ENCODE results near the gene ILKAP.

ILKAP gene

GRCh38 chr2:238239863-238240756, 36.6 kb upstream of the ILKAP start, which contains the start of gene HES6:
HES6 (minus strand) TSS chr2:238240038; CDS start chr2:238239905, 133 bp downstream.
- DNase-seq (ENCODE audit: extremely low read depth, low read depth), result peak; percentile 44
- peak within 1 kb of the TSS; percentile 48 for H3K4me3 ChIP-seq (replicated peaks; ENCODE audit: low read depth, low read length)
- TF ChIP-seq, protein P1, sequence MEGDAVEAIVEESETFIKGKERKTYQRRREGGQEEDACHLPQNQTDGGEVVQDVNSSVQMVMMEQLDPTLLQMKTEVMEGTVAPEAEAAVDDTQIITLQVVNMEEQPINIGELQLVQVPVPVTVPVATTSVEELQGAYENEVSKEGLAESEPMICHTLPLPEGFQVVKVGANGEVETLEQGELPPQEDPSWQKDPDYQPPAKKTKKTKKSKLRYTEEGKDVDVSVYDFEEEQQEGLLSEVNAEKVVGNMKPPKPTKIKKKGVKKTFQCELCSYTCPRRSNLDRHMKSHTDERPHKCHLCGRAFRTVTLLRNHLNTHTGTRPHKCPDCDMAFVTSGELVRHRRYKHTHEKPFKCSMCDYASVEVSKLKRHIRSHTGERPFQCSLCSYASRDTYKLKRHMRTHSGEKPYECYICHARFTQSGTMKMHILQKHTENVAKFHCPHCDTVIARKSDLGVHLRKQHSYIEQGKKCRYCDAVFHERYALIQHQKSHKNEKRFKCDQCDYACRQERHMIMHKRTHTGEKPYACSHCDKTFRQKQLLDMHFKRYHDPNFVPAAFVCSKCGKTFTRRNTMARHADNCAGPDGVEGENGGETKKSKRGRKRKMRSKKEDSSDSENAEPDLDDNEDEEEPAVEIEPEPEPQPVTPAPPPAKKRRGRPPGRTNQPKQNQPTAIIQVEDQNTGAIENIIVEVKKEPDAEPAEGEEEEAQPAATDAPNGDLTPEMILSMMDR (IDR thresholded peaks at IDR 0.05; ENCODE audit: low read depth, low read length, missing control alignments), result no peak

- H3K4me3 ChIP-seq (replicated peaks; ENCODE audit: low read depth, low read length), result peak overlapping the region; percentile 48
- TF ChIP-seq, protein P1 (IDR thresholded peaks at IDR 0.05; ENCODE audit: low read depth, low read length, missing control alignments), result no peak
- DNase-seq (ENCODE audit: extremely low read depth, low read depth), result no peak
Observed at GRCh38 chr2:238239543-238239862, 36.0 kb upstream of the ILKAP start.

DNA sequence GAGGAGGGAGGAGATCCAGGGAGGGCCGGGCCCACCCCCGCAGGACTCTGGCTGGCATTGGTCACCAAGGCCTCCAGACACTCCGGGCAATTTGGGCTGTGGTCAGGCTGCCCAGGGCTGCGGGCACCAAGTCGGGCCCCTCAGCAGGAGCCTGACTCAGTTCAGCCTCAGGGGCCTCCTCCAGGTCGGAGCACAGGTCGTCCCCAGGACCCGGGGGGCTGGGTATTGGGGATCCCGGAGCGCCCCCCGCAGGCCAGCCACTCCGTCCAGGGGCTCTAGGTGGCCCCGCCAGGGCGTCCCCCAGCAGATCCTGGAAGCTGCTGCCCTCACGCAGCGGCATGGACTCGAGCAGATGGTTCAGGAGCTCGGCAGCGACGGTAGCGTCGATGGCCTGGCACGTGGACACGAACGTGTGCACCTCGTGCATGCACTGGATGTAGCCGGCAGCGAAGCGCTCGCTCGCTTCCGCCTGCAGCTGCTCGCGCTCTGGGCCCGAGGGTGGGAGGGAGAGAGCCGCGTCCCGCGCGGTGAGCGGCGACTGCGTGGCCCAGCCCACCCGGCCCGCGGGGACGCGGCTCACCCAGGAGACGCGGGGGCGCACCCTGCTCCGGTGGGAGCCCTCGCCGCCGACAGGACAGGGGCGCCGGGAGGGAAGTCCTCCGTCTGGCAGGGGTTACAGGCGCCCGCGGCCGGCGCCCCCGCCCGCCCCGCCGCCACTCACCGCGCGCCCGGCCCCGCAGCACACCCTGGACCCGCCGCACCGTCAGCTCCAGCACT, 35.5 kb upstream of the ILKAP start:
- TF ChIP-seq, protein P1 (IDR thresholded peaks at IDR 0.05; ENCODE audit: low read depth, low read length, missing control alignments), result no peak
- H3K4me3 ChIP-seq (replicated peaks; ENCODE audit: low read depth, low read length), result peak overlapping the region; percentile 4; the same call in 1 of the 2 replicates
- DNase-seq (ENCODE audit: extremely low read depth, low read depth), result no peak

DNA sequence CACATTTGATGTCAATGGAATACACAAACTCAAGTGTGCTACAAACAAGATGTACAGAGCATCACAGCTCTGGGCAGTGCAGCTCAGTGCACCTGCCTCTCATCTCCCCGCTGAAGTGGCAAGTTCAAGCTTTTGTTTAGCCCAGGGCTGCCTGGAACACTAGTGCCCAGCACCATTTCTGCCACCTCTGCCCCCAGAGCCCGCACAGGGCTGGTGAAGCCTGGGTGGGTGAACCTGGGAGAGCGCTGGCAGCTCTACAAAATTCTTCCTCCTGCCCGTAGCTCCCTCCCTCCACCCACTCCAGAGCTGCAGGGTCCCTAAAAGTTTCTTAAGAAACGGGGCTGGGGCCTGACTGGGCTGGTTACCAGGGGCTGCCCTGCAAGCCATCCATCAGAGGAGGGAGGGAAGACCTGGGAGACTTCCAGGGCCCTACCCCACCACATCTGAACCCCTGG, 34.8 kb upstream of the ILKAP start:
- DNase-seq (ENCODE audit: extremely low read depth, low read depth), result no peak
- TF ChIP-seq, protein P1 (IDR thresholded peaks at IDR 0.05; ENCODE audit: low read depth, low read length, missing control alignments), result no peak
- H3K4me3 ChIP-seq (replicated peaks; ENCODE audit: low read depth, low read length), result no peak overlapping the region

- no peak overlapping the region for H3K4me3 ChIP-seq (replicated peaks; ENCODE audit: low read depth, low read length)
- DNase-seq (ENCODE audit: extremely low read depth, low read depth), result no peak
- TF ChIP-seq, protein P1 (IDR thresholded peaks at IDR 0.05; ENCODE audit: low read depth, low read length, missing control alignments), result no peak
Observed at GRCh38 chr2:238237431-238238135, 34.1 kb upstream of the ILKAP start.

GRCh38 chr2:238236571-238236970, 33.1 kb upstream of the ILKAP start:
- TF ChIP-seq, protein P1 (IDR thresholded peaks at IDR 0.05; ENCODE audit: low read depth, low read length, missing control alignments), result no peak
- no peak overlapping the region for H3K4me3 ChIP-seq (replicated peaks; ENCODE audit: low read depth, low read length)
- DNase-seq (ENCODE audit: extremely low read depth, low read depth), result no peak

All from HFF-Myc (cell line).